Measurements from ENCODE around the gene CPT1A. TPM values are rescaled to one million over a fixed set of nuclear protein-coding genes. Genes with fewer than 3 reads are reported as not detected.

CPT1A gene
- total RNA-seq, 1 donor from 2014 or later: 4.1 TPM

DNA sequence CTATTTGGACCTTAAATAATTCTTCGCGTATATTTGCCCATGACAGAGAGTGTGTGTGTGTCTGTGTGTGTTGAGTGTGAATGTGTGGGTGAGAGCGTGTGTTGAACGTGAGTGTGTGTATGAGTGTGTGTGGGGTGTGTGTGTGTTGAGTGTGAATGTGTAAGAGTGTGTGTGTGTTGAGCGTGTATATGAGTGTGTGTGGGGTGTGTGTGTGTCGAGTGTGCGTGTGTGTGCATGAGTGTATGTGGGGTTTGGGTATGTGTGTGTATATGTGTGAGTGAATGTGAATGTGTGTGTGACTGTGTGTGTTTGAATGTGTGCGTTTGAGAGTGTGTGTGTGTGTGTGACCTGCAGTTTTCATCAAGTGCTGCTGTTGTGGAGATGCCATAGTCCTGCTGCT, 130.6 kb downstream of the CPT1A start:
- H3K9me3 Mint-ChIP-seq (ENCODE audit: unreplicated experiment): no peaks in the 10 kb centered on the region
- DNase-seq: no peak
- no peak overlapping the region for H3K27ac Mint-ChIP-seq (ENCODE audit: unreplicated experiment)
- peaks cover 6% of the 10 kb centered on the region for H3K4me1 Mint-ChIP-seq (ENCODE audit: low read depth, unreplicated experiment)
- H3K27me3 Mint-ChIP-seq (ENCODE audit: unreplicated experiment): no peaks in the 10 kb centered on the region
- TF ChIP-seq CTCF (IDR thresholded peaks at IDR 0.05; ENCODE audit: partially characterized antibody, unreplicated experiment): no peak
- no peak overlapping the region for H3K4me3 Mint-ChIP-seq (ENCODE audit: unreplicated experiment)
- no peaks in the 10 kb centered on the region for H3K36me3 Mint-ChIP-seq (ENCODE audit: unreplicated experiment)

- H3K4me3 Mint-ChIP-seq (ENCODE audit: unreplicated experiment): no peak overlapping the region
- H3K27ac Mint-ChIP-seq (ENCODE audit: unreplicated experiment): no peak overlapping the region
- no peak for TF ChIP-seq CTCF (IDR thresholded peaks at IDR 0.05; ENCODE audit: partially characterized antibody, unreplicated experiment)
- no peaks in the 10 kb centered on the region for H3K27me3 Mint-ChIP-seq (ENCODE audit: unreplicated experiment)
- no peaks in the 10 kb centered on the region for H3K36me3 Mint-ChIP-seq (ENCODE audit: unreplicated experiment)
- no peaks in the 10 kb centered on the region for H3K9me3 Mint-ChIP-seq (ENCODE audit: unreplicated experiment)
- DNase-seq: no peak
- peaks cover 6% of the 10 kb centered on the region for H3K4me1 Mint-ChIP-seq (ENCODE audit: low read depth, unreplicated experiment)
Observed at GRCh38 chr11:68710409-68710808, 131.3 kb downstream of the CPT1A start.

DNA sequence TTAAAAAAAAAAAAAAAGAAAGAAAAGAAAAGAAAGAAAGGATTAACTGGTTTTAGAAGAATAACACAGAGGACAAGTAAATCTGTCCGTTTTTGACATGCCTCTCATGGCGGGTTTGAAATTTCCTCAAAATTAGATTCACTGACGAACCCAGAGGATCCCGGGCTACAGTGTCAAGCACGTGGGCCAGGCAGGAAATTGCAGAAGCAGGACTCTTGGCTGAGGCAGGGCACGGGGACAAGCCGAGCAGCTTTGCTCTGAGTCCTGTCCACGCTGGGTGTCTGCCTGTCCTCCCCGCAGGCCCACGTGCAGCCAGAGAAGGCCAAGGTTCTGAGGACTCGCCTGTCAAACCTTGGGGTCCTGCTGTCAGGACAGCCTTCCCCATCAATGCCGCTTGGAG, 132.7 kb downstream of the CPT1A start:
- Mint-ChIP-seq H3K27me3 (ENCODE audit: unreplicated experiment) (peaks cover 2% of the 10 kb centered on the region), H3K36me3 (ENCODE audit: unreplicated experiment) (no peaks in the 10 kb centered on the region), H3K27ac (ENCODE audit: unreplicated experiment) (no peak overlapping the region), H3K4me1 (ENCODE audit: low read depth, unreplicated experiment) (peaks cover 10% of the 10 kb centered on the region), H3K4me3 (ENCODE audit: unreplicated experiment) (no peak overlapping the region), H3K9me3 (ENCODE audit: unreplicated experiment) (no peaks in the 10 kb centered on the region)
- no peak for TF ChIP-seq CTCF (IDR thresholded peaks at IDR 0.05; ENCODE audit: partially characterized antibody, unreplicated experiment)
- no peak for DNase-seq

- Mint-ChIP-seq H3K36me3 (ENCODE audit: unreplicated experiment) (no peaks in the 10 kb centered on the region), H3K27me3 (ENCODE audit: unreplicated experiment) (peaks cover 2% of the 10 kb centered on the region), H3K4me3 (ENCODE audit: unreplicated experiment) (no peak overlapping the region), H3K27ac (ENCODE audit: unreplicated experiment) (no peak overlapping the region), H3K4me1 (ENCODE audit: low read depth, unreplicated experiment) (peaks cover 10% of the 10 kb centered on the region), H3K9me3 (ENCODE audit: unreplicated experiment) (no peaks in the 10 kb centered on the region)
- no peak for DNase-seq
- no peak for TF ChIP-seq CTCF (IDR thresholded peaks at IDR 0.05; ENCODE audit: partially characterized antibody, unreplicated experiment)
Observed at GRCh38 chr11:68707527-68707926, 134.2 kb downstream of the CPT1A start.

DNA sequence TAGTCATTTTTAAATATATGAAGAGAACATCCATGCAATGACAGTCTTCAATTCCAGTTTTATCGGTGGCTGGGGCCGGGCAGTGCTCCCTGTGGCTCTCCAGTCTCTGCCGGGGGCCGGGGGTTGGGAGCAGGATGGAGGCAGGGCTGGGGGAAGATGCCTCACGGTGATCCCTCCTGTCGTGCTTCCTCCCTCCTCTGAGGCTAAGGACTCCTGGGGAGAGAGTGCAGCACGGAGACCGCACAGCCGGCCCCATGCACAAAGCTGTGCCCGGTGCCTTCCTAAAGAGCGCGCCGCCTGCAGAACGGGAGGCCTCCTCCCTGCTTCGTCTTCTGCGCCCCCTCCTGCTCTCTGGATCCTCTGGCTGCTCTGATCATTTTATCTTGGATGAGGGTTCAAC, 136.8 kb downstream of the CPT1A start:
- H3K27me3 Mint-ChIP-seq (ENCODE audit: unreplicated experiment): peaks cover 2% of the 10 kb centered on the region
- no peak for DNase-seq
- H3K4me1 Mint-ChIP-seq (ENCODE audit: low read depth, unreplicated experiment): peaks cover 10% of the 10 kb centered on the region
- no peaks in the 10 kb centered on the region for H3K36me3 Mint-ChIP-seq (ENCODE audit: unreplicated experiment)
- TF ChIP-seq CTCF (IDR thresholded peaks at IDR 0.05; ENCODE audit: partially characterized antibody, unreplicated experiment): no peak
- H3K9me3 Mint-ChIP-seq (ENCODE audit: unreplicated experiment): no peaks in the 10 kb centered on the region
- H3K4me3 Mint-ChIP-seq (ENCODE audit: unreplicated experiment): no peak overlapping the region
- H3K27ac Mint-ChIP-seq (ENCODE audit: unreplicated experiment): no peak overlapping the region

Other genes starting within 250 kb of the CPT1A start
- gene GAL, start 157.4 kb downstream of the CPT1A start, total RNA-seq (ENCODE audit: unreplicated experiment): 37.6 TPM
- gene TESMIN, start 90.4 kb downstream of the CPT1A start, total RNA-seq (ENCODE audit: unreplicated experiment): 3.8 TPM
- 54.3 TPM for gene MRPL21, start 61.9 kb upstream of the CPT1A start, total RNA-seq (ENCODE audit: unreplicated experiment)
- gene IGHMBP2, start 62.0 kb upstream of the CPT1A start, total RNA-seq (ENCODE audit: unreplicated experiment): 30.8 TPM
- not detected for gene MRGPRD, start 139.1 kb upstream of the CPT1A start, total RNA-seq (ENCODE audit: unreplicated experiment)
- 1.0 TPM for gene MRGPRF, start 171.3 kb upstream of the CPT1A start, total RNA-seq (ENCODE audit: unreplicated experiment)
- 17.2 TPM for gene TPCN2, start 207.0 kb upstream of the CPT1A start, total RNA-seq (ENCODE audit: unreplicated experiment)